Activated CD8-positive, alpha-beta memory T cell treated with anti-CD3 and anti-CD28 coated beads, Interleukin-2, amount 50 U/mL, for 1 hour (primary cell): ENCODE results near the gene SAMD5.

Experiments
- DNase-seq: peaks from one replicate; pipeline ENCODE4 v3.0.0-alpha.2; 2020; ENCODE audit errors: extremely low read depth

The SAMD5 gene

GRCh38 chr6:147508042-147508865, at the start of gene SAMD5:
SAMD5 (plus strand) TSS chr6:147508690; CDS start chr6:147508929, 239 bp downstream.
- DNase-seq, result no peak

DNA sequence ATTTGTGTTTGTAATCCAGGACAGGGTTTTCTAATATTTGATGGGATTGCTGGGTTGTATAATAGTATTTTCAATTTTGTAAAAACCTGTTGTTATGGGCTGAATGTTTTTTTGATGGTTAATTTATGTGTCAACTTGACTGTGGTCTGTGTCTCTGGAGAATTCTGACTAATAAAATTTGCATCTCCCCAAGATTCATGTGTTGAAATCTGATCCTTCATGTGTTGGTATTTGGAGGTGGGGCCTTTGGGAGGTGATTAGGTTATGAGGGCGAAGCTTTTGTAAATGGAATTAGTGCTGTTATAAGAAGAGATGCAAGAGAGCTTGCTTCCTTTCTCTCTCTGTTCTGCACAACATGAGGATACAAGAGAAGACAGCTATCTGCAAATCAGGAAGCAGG, 48.7 kb upstream of the SAMD5 start:
- no peak for DNase-seq

DNA sequence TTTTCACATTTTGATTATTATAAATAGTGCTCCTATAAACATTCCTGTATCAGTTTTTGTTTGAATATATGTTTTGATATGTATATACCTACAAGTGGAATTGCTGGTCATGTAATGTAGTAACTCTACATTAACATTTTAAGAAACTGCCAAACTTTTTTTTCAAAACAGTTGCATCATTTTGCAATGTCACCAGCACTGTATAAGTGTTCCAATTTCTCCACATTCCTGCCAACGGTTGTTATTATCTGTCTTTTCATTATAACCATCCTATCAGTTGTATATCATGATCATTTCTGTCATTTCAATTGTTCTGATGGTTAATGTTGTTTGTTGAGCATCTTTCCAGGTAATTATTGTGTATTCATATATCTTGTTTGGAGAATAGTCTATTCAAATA, 44.8 kb upstream of the SAMD5 start:
- no peak for DNase-seq

- no peak for DNase-seq
Measured at GRCh38 chr6:147467428-147467827, 41.1 kb upstream of the SAMD5 start.

DNA sequence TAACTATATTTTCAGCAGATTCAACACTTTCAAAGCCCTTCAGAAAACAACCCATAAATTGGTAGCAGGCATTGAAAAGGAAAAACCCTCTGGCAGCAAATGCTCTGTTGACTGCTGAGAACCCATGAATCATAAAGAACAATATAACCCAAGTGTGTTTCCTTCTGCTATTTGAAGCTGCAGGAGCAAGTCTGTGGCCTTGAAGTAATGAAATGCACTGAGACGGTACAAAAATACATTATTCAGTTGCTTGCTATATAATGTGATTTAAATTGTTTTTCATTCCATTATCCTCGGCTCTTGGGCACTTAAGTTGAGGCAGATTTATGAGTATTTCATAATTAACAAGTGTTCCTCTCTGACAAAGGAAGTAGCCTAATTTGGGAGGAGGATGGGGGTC, 40.6 kb upstream of the SAMD5 start:
- DNase-seq, result no peak

GRCh38 chr6:147468634-147469033, 39.9 kb upstream of the SAMD5 start:
- no peak for DNase-seq

DNA sequence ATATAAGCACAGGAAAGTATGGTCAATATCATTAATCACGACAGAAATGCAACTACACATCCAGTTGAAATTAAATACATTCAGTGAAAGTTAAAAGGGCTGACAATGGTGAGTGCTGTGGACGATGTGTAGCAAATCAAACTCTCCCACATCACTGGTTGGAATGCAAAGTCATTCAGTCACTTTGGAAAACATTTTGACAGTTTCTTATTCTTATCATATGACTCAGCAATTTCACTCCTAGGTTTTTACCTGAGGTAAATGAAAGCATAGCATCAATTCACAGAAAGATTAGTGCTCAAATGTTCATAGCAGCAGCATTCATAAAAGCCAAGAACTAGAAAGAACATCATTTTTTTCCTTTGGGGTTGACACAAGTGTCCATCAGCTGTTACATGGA, 28.6 kb upstream of the SAMD5 start:
- no peak for DNase-seq

GRCh38 chr6:147486683-147487082, 21.8 kb upstream of the SAMD5 start:
- no peak for DNase-seq

DNA sequence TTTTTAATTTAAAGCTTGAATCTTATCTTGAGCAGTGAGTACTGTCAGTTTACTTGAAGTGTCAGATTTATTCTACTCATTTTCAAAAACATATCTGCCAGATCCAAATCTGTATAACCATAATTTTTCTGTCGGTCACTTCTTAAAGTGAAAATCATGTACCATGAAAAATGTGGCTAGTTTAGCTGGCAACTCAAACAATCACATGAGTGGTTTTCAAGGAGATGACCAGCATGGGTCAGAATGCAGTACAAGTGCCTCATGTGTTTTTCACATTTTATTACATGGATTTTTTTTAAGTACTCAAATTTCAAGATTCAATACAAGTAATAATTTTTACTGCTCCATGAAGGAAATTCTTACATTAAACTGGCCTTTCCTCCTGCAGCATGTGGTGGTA, 11.0 kb upstream of the SAMD5 start:
- no peak for DNase-seq

DNA sequence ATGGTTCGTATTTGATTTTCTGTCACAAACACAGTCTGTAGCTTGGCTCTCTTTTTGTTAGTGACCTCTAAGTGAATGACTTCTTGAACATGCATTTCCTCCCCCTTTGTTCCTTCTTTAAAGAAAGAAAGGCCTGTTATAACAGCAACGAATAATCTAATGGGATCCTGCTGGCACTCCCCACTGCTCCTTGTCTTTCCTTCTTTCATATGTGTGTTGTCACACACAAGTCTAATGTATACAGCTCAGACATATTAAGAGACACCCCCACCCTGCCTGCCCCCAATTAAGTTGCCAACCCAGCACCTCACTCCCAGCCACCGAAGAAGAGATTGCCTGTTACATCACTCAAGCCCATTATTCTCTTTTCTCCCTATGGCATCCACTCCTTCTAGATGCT, 4.9 kb upstream of the SAMD5 start:
- no peak for DNase-seq

DNA sequence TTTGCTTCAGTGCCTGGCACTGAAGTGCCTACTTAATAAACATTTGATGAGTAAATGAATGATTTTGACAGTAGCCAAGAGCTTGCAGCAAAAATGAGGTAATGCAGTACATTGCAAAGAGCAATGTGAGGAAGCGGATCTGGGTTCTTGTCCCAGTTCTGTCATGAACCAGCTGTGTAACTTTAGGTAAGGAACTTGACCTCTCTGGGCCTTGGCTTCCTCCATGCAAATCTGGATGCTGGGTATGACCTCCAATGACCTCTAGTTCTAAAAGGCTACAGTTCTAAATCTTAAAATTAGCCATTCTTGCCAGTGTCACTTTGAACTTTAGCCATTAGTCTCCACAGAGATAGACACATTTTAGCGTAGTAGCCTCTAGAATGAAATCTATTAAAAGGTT, 3.6 kb upstream of the SAMD5 start:
- no peak for DNase-seq

DNA sequence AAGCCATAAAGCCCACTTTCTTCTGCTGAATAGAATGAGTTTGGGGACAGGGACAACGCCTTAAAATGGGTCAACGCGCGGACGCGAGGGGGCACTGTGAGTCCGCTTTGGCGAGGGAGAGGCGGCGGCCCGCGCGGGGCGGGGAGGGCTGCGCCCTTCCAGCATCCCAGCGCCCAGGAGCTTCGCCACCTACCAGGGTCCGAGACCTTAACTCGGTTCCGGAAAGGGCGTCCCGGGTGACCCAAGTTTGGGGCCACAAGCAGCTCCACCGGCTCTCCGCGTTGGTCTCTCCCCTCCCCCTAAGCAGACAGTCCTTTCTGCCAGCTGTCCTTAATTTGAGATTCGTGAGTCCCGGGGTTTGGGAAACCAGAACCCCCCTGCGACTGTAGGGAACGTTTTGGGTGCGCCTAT, 1.8 kb upstream of the SAMD5 start:
- no peak for DNase-seq

DNA sequence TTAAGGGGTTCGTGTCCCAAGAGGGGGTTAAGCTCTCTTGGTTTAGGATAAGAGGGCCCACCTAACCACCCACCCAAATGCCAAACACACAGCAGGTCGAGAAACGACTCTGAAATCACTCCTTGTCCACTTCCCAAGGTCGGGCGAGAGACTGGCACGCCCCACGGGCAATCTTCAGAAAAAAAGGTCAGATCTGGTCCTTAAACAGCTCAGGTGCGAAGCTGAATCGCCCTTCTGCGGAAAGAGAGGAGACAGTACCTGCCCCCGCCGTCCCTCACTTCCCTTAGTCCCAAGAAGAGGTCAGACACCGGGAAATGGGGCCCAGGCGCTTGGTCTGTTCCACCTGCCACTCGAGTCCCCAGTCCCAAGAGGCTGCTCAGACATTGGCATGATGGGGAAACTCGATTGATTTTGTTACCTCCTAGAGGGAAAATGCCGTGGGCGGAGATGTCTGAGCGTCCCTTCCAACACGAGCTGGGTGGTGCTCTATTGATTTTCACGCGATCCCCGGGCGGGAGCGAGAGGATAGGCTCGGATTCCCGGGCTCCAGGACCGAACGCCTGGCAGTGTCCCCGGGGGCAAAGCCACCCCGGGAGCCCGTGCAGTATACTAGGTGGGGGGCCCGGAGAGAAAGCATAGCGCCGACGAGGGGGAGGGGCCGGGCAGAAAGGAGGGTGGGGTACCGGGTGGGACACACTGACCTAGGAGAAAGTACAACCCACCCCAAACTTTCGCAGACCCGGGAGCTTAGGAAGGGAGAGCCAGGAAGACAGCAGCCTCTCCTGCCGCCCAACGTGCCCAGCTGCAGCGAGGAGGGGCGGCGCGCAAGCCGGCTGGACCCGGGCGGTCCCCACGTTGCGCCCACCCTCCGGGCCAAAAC, 1.1 kb upstream of the SAMD5 start:
- no peak for DNase-seq

- DNase-seq, result no peak
Measured at GRCh38 chr6:147508866-147509608, 547 bp downstream of the SAMD5 start.

GRCh38 chr6:147509891-147510290, 1.4 kb downstream of the SAMD5 start:
- no peak for DNase-seq

DNA sequence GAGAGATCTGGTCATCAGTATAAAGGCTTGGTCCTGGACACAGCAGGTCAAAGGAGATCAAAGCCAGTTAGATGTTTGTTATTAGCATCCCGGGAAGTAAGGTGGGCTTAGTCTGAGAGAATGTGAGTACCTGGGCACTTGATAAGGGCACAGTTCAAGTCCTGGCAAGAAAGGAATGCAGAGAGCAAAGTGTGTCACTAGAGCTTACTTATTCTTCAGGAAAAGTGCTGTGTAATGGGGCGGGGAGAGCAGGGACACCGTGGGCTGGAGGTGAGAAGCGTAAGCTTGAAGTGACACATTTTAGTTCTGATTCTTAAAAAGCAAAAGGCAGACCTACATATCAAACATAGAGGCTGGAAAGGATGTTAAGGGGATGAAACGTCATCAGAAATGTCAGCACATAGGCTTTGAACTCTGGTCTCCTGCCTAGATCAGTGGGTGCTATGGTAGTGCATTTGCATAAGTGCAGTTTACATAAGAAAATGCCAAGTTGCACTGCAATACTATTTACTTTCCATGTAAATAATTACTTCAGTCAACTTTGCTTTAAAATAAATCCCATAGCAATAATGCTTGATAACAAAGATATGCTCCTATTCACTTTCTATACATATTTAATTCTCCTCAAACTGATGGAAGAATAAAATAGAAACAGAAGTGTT, 2.6 kb downstream of the SAMD5 start:
- DNase-seq, result no peak

DNA sequence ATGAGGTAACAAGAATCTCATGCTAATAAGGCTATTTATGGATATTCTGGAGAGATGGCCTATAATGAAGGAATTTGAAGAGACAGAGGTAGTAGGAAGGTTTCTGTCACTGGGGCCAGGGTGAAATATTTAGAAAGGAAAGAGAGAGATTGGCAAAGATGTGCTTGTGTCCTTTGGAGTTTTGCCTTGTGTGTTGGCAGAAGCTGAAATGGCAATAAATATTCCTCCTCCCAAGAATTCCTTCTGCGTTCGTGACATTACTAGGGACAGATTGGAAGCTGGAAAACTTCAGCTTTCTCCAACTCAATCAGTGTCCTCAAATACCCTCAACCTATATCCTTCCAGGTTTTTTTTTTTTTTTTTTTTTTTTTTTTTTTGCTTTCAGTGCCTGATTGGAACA, 6.3 kb downstream of the SAMD5 start:
- DNase-seq, result no peak

GRCh38 chr6:147515327-147515726, 6.8 kb downstream of the SAMD5 start:
- no peak for DNase-seq

DNA sequence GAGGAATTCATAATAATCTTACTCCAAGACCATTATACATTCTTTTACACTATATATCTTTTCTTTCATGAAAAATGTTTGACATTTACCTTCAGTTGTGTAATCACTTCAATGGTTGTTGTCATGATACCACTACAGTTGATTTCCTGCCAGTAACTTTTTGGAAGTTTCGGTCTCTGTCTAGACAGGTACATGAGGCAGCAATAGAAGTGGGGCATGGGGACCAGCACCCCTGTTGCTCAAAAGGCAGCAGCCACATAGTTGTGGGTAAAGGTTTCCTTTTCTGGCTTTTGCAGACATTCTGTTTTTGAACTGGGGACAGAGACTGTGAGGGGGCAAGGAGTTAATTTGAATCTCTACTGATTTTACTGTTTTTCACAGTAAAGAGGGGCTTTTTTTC, 14.1 kb downstream of the SAMD5 start:
- DNase-seq, result no peak

DNA sequence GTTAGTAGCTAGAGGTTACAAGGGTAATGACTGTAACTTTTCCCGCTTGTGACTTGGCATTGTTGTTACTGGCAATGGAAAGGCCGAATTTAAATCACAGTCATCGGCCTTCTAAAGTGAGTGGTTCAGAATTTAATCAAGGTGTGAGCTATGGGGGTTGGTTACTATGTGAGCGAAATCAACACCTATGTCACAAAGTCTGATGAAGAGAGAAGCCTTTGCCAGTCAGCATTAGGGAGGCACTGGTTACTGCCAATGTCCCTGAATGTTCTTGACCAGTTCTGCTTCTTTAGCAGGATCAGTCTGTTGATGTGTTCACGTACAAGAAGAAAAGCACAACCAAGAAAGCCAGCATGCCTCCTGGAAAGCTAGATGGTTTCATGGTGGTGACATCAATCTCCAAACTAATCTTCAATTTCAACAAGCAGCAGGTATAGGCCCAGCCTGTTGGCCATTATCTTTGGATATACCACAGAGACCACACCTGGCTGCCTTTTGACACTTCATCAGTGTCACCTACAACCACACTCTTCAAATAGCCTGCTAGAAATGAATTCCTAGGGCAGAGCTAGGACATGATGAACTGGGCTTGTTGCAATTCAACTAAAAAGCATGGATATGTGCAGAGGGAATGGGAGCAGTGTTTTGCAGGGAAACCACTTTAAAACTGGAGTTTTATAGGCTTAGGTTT, 17.2 kb downstream of the SAMD5 start:
- no peak for DNase-seq

DNA sequence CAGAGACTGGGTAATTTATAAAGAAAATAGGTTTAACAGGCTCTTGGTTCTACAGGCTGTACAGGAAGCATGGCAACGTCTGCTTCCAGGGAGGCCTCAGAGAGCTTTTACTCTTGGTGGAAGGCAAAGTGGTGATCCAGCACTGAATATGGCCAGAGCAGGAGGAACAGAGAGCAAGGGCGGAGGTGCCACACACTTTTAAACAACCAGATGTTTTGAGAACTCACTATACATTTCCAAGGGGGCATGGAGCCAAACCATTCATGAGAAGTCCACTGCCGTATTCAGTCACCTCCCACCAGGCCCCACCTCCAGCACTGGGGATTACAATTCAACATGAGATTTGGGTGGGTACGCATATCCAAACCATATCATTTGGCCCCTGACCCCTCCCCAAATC, 18.7 kb downstream of the SAMD5 start:
- no peak for DNase-seq
